ENCODE measurements around the gene SHPK.

GRCh38 chr17:3681057-3681456 lies 45.0 kb upstream of the SHPK start:
- TF ChIP-seq, protein P1, sequence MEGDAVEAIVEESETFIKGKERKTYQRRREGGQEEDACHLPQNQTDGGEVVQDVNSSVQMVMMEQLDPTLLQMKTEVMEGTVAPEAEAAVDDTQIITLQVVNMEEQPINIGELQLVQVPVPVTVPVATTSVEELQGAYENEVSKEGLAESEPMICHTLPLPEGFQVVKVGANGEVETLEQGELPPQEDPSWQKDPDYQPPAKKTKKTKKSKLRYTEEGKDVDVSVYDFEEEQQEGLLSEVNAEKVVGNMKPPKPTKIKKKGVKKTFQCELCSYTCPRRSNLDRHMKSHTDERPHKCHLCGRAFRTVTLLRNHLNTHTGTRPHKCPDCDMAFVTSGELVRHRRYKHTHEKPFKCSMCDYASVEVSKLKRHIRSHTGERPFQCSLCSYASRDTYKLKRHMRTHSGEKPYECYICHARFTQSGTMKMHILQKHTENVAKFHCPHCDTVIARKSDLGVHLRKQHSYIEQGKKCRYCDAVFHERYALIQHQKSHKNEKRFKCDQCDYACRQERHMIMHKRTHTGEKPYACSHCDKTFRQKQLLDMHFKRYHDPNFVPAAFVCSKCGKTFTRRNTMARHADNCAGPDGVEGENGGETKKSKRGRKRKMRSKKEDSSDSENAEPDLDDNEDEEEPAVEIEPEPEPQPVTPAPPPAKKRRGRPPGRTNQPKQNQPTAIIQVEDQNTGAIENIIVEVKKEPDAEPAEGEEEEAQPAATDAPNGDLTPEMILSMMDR (IDR thresholded peaks at IDR 0.05; ENCODE audit: low read length), result no peak
- TF ChIP-seq EZH2 (optimal IDR thresholded peaks at IDR 0.05; ENCODE audit: low read depth, low read length), result no peak

All from MM.1S (cell line).